A549 treated with CORT108297 at 1 μM for 4 hours (cell line): ENCODE data around the gene TEX47. TPM values are rescaled to one million over a fixed set of nuclear protein-coding genes. Genes with fewer than 3 reads are reported as not detected.

Experiments used
- total RNA-seq: library from RNA; stranded (reverse); fragments of 200-300 nt; extraction: Qiagen RNA extraction; gene quantifications from 5 replicates; pipeline ENCODE4 v1.2.3, GENCODE V29; 2022

TEX47 gene
- total RNA-seq: not detected in 5 replicates

DNA sequence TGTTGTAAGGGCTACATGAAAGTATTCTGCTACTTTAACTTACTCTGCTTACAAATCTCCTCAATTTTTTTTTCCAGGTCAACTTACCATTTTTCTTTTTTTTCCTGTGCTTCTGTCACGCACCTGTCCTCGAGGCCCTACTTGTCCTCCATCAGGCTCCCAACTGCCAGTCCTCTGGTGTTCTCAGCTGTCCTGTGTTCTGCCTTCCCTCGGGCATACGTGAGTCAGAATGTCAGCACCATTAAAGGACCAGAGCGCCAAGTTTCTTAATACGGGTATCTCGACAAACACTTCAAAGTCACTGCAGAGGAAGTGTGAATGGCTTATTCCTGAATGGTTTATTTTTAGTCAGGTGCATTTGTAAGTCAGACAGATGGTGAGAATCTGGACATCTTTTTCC is at the start of gene TEX47:
Gene TEX47 (minus strand): TSS at position 185 of the 400 bp plus-strand sequence. CDS start 795 bp downstream, outside the sequence.

DNA sequence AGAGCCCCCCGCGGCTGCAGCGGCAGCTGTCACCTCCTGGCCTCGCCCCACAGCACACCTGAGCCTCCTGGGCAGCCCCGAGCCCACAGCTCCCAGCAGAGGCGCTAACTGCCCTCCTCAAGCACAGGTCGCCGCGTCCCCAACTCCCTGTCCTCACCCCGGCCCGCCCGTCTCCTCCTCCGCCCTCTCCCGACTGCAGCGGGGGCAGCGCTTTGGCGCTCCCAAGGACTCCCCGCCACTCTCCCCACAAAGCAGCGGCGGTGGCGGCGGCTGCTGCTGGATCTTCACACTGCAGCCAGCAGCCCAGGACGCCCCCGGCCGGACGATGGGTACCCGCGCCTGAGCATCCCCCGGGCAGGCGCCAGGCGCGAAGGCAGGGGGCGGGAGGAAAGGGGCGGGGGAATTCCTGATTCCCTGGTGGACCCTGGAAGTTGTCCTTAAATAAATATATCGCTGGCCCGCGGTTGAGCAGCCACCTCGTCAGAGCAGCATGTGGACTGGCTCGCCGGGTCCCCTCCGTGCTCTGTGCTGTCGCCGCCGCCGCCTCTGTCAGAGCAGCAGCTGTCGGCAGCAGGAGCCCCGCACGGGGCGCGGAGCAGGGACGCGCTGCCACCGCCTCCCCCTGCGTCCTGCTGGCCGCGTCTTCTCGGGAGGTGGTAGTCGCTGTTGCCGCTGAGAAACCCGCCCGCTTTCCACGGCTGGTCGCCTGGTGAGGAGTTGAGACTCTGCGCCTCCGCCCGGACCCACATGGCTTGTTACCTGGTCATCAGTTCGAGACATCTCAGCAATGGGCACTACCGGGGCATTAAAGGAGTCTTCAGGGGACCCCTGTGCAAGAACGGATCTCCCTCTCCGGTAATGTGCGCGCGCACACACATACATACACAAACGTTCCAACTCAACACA is 36.1 kb downstream of the TEX47 start, which contains the start of gene ZNF804B:
Gene ZNF804B (plus strand): TSS at position 471 of the 906 bp plus-strand sequence. CDS start 277 bp downstream, at position 748.

Other genes with a start within 250 kb of the TEX47 start
- gene ZNF804B, start 36.0 kb downstream of the TEX47 start, total RNA-seq: not detected in 5 replicates